NCI-H524 (cell line): ENCODE results near the gene MYH16.
"Not testable (repeated sequence)": the region's sequence is repeated elsewhere in the genome, so short reads cannot be mapped to it uniquely, and the experiment has no call there.

Experiments used
- DNase-seq, 2 experiments: peaks; one replicate each; lab custom pipeline; 2025; lab: John Stamatoyannopoulos, UW

Gene MYH16

DNA sequence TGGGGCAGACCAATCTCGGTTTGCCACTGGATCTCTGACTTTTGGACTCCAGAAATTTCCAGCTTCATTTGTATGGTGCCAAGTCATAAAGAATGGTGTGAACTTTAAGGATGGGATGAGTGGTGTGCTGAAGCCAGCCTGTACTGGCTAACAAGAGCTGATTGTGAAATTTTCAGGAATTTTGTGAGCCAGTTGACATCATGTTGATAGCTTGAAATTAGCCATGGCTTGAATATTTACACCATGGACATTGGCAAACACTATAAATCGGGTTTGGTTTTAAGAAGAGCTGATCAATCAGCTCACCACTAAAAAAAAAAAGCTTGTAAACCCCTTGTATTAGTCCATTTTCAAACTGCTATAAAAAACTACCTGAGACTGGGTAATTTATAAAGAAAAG is 14.1 kb upstream of the MYH16 start:
- DNase-seq: no peak

DNA sequence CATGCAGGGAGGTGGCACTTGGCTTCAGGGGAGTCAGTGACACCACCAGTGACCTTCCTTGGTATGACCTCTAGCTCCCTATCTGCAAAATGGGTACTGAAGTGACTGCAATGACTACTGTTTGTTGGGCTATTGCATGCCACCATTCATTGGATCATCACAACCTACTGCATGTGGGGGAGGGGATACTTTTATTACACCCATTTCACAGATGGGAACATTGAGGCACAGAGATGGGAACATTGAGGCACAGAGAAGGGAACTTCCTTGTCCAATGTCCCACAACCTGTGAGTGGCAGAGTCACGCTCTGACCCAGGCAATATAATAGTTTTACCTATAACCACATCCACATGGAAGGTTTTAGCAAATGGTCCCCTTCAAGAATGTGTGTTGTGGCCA is 12.2 kb upstream of the MYH16 start:
- DNase-seq: no peak

- DNase-seq: no peak
Measured at GRCh38 chr7:99261646-99262045, 11.0 kb upstream of the MYH16 start.

DNA sequence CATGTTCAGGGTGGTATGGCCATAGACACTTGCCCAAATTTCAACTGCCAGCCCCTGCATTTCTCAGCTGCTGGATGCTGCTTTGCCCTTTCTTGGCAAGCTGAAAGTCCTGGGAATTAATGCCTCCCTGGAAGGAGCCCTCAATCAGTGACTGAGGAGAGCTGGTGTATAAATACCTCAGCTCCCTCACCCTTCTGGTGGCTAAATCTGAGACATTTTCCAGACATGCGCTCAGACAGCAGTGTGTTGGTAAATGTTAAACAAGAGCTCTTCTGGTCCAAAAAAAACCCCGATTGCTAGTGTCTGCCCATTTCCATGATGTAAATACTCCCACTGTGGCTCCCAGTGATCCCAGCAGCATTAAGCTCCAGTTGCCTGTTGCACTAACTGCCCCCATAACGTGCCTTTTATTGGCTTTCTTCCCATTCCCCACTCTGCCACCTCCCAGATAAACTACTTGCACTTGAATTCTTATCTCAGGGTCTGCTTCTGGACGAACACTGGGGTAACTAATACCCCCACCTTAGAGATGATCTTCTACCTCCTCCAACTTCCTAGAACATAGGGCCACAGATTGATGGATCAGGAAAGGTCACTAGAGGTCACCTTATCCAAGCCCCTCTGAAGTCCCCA is 6.7 kb upstream of the MYH16 start:
- DNase-seq: no peak

GRCh38 chr7:99267481-99267840 is 5.2 kb upstream of the MYH16 start:
- DNase-seq: no peak

GRCh38 chr7:99267841-99268576 is 4.6 kb upstream of the MYH16 start:
- DNase-seq: peak; percentile 46 to 84

GRCh38 chr7:99268577-99268908 is 4.1 kb upstream of the MYH16 start:
- DNase-seq: no peak

- no peak for DNase-seq
Measured at GRCh38 chr7:99270702-99271101, 1.9 kb upstream of the MYH16 start.

DNA sequence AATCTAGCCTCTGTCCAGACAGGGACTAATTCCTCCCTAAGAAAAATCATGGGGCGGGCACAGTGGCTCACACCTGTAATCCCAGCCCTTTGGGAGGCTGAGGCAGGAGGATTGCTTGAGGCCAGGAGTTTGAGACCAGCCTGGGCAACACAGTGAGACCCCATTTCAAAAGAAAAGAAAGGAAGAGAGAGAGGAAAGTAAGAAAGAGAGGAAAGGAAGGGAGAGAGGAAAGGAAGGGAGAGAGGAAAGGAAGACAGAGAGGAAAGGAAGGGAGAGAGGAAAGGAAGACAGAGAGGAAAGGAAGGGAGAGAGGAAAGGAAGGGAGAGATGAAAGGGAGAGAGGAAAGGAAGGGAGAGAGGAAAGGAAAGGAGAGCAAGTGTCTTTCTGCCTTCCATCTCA is 922 bp downstream of the MYH16 start:
- not testable (repeated sequence) for DNase-seq

- not testable (repeated sequence) for DNase-seq
Measured at GRCh38 chr7:99274908-99275307, 2.3 kb downstream of the MYH16 start.

DNA sequence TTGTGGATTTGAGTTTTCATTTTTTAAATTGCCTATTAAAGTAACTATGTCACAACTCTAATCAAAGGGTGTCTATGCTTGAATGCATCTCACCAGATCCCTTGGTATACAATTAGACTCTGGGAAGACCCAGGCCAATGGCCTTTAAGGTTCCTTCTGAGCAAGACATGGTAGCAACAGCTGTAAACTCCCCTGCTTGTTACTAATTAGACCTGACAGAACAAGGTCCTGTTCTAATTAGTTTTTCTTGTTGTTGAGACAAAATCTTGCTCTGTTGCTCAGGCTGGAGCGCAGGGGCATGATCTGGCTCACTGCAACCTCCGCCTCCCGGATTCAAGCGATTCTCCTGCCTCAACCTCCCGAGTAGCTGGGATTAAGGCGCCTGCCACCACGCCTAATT is 2.9 kb downstream of the MYH16 start:
- DNase-seq: no peak

DNA sequence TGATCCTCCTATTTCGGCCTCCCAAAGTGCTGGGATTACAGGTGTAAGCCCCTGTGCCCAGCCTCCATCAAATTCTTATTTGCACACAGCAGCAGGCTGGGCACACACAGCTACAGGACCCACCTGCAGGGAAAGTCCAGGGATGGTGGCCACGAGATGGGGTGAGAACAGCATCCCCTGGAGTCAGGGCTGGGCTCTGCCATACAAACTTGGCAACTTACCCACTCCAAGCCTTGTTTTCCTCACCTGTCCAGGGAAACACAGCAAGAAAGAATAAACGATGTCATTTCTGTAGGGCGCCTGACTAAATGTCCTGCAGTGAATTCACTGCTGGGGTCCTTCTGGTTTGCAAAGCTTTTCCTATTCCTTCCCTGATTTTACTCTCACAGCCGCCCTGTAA is 5.5 kb downstream of the MYH16 start:
- DNase-seq: no peak

DNA sequence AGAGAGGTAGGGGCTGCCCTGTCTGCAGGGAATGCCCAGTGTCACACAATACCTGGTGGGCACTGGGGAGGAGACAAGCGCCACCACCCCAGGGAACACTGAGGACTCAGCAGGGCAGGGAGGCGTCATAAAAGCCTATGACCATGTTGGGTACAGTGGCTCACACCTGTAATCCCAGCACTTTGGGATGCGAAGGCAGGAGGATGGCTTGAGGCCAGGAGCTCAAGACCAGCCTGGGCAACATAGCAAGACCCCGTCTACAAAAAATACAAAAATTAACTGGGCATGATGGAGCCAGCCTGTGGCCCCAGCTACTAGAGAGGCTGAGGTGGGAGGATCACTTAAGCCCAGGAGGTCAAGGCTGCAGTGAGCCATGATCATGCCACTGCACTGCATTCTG is 11.5 kb downstream of the MYH16 start:
- DNase-seq: not testable (repeated sequence)

DNA sequence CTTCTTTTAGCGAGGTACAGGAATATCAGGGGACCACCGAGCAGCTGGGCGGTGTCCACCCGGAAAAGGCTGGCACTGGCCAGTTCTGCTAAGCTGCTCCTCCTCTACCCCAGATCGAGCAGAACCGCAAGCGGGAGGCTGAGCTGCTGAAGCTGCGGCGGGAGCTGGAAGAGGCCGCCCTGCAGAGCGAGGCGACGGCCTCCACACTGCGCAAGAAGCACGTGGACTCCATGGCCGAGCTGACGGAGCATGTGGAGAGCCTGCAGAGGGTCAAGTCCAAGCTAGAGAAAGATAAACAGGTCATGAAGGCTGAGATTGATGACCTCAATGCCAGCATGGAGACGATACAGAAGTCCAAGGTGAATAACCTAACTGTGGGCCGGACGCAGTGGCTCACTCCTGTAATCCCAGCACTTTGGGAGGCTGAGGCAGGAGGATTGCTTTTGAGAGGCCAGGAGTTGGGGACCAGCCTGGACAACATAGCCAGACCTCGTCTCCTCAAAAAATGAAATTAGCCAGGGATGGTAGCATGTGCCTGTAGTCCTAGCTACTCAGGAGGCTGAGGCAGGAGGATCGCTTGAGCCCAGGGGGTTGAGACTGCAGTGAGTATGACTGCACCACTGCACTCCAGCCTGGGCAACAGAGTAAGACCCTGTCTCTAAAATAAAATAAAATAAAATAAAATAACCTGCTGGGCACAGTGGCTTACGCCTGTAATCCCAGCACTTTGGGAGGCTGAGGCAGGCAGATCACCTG is 15.3 kb downstream of the MYH16 start:
- DNase-seq: no peak

DNA sequence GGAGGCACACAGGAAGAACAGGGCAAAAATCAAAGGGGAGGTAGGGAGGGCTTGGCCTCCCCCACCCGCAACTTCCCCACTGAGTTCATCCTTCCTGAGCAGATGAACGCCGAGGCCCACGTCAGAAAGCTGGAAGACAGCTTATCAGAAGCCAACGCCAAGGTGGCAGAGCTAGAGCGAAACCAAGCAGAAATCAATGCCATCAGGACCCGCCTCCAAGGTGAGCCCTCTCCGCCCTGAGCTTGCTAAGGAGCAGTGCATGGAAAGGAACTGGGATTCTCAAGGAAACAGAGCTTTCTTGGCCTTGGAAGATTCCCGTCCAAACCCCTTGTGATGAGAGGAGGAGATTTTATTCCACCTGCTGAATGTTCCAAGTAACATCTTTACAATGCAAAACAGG is 16.5 kb downstream of the MYH16 start:
- DNase-seq: no peak

GRCh38 chr7:99290148-99290547 is 17.5 kb downstream of the MYH16 start:
- DNase-seq: not testable (repeated sequence)

GRCh38 chr7:99290980-99291607 is 18.5 kb downstream of the MYH16 start:
- DNase-seq: no peak

GRCh38 chr7:99292127-99292526 is 19.5 kb downstream of the MYH16 start:
- DNase-seq: no peak

DNA sequence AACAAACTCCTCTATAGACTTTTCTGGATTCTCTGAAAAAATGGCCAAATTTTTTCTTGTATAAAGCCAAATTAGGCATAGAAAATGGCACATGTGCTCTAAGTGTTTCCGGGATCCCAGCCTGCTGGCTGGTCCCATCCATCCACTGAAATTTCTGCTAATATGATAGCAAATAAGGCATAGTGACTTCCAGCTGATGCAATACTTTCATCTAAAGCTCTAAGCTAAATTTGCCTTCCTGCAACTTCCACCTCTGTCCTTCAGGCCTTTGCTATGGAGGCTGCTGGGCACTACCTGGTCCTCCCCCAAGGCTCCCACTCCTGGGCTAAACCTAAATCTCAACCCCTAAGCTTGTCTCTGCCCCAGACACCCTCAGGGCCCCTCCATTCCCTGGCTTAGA is 20.5 kb downstream of the MYH16 start:
- DNase-seq: no peak

GRCh38 chr7:99293650-99294049 is 21.0 kb downstream of the MYH16 start:
- no peak for DNase-seq

DNA sequence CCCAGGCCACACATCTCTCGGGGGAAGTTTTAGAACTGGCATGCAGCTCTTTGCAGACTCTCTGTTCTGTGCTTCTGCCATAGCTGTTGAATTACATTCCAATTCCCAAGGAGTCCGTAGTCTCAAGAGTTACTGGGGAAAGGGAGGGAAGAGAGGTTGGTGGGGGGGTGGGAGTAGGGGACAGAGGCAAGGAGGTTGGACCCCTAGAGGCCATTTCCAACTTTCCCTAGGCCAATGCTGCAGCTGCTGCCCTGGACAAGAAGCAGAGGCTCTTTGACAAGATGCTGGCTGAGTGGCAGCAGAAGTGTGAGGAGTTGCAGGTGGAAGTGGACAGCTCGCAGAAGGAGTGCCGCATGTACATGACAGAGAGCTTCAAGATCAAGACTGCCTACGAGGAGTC is 23.8 kb downstream of the MYH16 start:
- DNase-seq: no peak

DNA sequence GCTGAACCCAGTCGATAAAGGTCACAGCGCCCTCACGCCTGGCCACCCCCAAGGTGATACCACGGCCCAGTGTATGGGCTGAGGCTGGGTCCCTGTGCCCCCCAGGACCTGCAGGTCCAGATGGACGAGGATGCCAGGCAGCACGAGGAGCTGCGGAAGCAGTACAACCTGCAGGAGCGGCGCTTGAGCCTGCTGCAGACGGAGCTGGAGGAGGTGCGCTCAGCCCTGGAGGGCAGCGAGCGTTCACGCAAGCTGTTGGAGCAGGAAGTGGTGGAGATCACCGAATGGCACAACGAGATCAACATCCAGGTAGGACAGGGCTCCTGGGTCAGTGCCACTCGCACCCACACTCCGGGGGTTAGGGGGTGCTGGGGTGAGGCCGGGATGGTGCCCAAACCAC is 28.9 kb downstream of the MYH16 start:
- DNase-seq: no peak
